ENCODE data around the gene TTF2.

DNA sequence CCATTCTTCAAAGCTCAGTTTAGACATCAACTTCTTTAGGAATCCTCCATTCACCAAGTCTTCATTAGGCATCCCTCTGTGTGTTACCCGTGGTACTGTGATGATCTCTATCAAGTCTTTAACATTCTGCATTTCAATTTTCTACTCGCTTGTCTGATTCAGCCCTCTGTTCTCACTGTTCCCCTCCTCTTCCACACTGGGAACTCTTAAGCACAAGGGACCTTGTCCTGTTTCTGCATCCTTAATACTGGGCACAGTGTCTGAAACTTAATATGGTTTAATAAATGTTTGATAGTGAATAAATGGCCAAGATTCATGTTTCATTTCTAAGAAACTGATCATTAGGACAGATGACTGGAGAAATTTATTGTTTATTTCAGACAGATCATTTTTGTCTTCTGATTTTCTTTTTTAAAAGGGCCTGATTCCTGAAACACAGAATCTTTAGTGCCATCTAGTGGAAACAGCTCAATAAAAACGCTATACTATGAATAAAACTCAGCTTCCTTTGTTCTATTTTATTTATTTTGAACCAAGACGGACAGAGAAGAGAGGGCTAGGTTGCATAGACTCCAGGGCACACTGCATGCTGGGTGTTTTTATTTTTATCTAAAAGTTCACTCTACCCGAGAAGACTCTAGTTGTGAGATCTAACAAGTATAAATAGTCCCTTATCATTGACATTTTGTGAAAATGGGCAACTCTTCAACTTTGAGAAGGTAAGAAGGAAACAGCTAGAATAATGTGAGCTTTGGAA, 68.4 kb downstream of the TTF2 start:
- TF ChIP-seq, protein P1, sequence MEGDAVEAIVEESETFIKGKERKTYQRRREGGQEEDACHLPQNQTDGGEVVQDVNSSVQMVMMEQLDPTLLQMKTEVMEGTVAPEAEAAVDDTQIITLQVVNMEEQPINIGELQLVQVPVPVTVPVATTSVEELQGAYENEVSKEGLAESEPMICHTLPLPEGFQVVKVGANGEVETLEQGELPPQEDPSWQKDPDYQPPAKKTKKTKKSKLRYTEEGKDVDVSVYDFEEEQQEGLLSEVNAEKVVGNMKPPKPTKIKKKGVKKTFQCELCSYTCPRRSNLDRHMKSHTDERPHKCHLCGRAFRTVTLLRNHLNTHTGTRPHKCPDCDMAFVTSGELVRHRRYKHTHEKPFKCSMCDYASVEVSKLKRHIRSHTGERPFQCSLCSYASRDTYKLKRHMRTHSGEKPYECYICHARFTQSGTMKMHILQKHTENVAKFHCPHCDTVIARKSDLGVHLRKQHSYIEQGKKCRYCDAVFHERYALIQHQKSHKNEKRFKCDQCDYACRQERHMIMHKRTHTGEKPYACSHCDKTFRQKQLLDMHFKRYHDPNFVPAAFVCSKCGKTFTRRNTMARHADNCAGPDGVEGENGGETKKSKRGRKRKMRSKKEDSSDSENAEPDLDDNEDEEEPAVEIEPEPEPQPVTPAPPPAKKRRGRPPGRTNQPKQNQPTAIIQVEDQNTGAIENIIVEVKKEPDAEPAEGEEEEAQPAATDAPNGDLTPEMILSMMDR (IDR thresholded peaks at IDR 0.05): peak in 4 of 5 experiments; percentile 41 to 56 (median 48)
- TF ChIP-seq POLR2A (IDR thresholded peaks at IDR 0.05): no peak
- TF ChIP-seq EP300 (IDR thresholded peaks at IDR 0.05): no peak
